ENCODE results near the gene ZSWIM7.

DNA sequence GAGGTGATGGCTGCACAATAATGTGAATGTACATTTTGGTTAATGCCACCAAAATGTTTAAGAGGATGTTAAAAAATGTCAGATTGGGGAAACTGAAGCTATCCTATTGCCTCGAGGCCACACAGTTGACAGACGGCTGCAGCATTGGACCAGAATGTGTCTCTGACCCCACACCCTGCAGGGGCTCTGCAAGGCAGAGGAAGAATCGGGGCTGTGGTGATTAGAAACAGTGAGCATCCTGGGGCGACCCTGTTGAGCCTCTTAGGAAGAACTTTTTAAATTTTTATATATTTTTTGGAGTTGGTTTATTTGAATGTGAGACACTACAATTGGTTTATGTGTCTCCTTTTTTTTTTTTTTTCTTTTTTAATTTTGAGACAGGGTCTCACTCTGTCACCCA lies 69.6 kb downstream of the ZSWIM7 start:
- TF ChIP-seq, protein P1, sequence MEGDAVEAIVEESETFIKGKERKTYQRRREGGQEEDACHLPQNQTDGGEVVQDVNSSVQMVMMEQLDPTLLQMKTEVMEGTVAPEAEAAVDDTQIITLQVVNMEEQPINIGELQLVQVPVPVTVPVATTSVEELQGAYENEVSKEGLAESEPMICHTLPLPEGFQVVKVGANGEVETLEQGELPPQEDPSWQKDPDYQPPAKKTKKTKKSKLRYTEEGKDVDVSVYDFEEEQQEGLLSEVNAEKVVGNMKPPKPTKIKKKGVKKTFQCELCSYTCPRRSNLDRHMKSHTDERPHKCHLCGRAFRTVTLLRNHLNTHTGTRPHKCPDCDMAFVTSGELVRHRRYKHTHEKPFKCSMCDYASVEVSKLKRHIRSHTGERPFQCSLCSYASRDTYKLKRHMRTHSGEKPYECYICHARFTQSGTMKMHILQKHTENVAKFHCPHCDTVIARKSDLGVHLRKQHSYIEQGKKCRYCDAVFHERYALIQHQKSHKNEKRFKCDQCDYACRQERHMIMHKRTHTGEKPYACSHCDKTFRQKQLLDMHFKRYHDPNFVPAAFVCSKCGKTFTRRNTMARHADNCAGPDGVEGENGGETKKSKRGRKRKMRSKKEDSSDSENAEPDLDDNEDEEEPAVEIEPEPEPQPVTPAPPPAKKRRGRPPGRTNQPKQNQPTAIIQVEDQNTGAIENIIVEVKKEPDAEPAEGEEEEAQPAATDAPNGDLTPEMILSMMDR (conservative IDR thresholded peaks at IDR 0.05), result no peak
- no peak for TF ChIP-seq EZH2 (IDR thresholded peaks at IDR 0.05; ENCODE audit: low read depth)
